Measurements from ENCODE around the gene MLLT3. TPM values are rescaled to one million over a fixed set of nuclear protein-coding genes. Genes with fewer than 3 reads are reported as not detected.

The MLLT3 gene
- total RNA-seq, 1 donor from 2014 or later = 15.8 TPM

DNA sequence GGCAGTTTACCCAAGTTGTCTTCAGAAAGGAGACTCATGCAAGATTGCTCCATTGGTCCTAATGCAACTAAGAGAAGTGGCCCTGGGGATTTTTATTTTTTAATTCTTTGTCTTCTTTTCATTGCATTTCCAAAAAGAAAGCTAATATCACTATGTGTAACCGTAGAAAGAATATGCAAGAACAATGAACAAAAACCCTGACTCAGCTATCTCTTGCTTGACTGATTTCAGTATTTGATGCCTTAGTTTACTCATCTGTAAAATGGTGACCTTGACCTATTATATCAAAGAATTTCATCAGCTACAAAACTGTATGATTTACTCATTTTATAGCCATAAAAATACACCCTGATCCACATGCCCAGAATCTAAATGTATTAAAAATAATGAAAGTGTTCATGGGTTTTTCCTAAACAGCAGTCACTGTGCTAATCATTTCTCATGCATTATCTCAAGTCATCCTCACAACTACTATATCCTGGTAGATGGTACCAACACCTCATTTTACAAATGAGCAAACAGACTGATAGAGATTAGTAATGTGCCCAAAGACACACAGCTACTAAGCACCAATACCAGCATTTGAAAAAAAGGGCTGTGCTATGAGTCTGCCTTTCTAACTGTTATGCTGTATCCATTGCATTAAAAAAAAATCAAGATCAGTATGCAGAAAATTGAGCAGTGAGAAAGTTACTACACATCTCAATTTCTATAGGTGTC, 185.7 kb downstream of the MLLT3 start:
- no peak for FAIRE-seq
- TF ChIP-seq, protein P1, sequence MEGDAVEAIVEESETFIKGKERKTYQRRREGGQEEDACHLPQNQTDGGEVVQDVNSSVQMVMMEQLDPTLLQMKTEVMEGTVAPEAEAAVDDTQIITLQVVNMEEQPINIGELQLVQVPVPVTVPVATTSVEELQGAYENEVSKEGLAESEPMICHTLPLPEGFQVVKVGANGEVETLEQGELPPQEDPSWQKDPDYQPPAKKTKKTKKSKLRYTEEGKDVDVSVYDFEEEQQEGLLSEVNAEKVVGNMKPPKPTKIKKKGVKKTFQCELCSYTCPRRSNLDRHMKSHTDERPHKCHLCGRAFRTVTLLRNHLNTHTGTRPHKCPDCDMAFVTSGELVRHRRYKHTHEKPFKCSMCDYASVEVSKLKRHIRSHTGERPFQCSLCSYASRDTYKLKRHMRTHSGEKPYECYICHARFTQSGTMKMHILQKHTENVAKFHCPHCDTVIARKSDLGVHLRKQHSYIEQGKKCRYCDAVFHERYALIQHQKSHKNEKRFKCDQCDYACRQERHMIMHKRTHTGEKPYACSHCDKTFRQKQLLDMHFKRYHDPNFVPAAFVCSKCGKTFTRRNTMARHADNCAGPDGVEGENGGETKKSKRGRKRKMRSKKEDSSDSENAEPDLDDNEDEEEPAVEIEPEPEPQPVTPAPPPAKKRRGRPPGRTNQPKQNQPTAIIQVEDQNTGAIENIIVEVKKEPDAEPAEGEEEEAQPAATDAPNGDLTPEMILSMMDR (IDR thresholded peaks at IDR 0.05; ENCODE audit: insufficient read depth, low read length, severe bottlenecking) = no peak
- Histone ChIP-seq H3K4me3 (ENCODE audit: low read depth, low read length) (no peak overlapping the region), H3K27me3 (ENCODE audit: control insufficient read depth, insufficient read depth, low read length) (no peaks in the 10 kb centered on the region), H3K36me3 (ENCODE audit: control insufficient read depth, insufficient read depth, low read length) (no peaks in the 10 kb centered on the region)
- DNase-seq (ENCODE audit: low read depth) = no peak

DNA sequence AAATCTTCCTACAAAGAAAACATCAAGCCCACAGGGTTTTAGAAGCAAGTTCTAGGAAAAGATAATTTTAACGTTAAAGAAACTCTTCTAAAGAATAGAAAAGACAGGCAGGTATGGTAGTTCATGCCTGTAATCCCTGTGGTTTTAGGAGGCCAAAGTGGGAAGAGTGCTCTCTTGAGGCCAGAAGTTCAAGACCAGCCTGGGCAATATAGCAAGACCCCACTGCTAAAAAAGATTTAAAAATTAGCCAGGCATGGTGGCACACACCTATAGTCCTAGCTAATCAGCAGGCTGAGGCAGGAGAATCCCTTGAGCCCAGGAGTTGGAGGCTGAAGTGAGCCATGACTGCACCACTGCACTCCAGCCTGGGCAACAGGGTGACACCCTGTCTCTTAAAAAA, 193.3 kb downstream of the MLLT3 start:
- no peaks in the 10 kb centered on the region for H3K27me3 ChIP-seq (ENCODE audit: control insufficient read depth, insufficient read depth, low read length)
- FAIRE-seq = no peak
- no peaks in the 10 kb centered on the region for H3K36me3 ChIP-seq (ENCODE audit: control insufficient read depth, insufficient read depth, low read length)
- DNase-seq (ENCODE audit: low read depth) = no peak
- H3K4me3 ChIP-seq (ENCODE audit: low read depth, low read length) = no peak overlapping the region
- TF ChIP-seq, protein P1 (IDR thresholded peaks at IDR 0.05; ENCODE audit: insufficient read depth, low read length, severe bottlenecking) = no peak

DNA sequence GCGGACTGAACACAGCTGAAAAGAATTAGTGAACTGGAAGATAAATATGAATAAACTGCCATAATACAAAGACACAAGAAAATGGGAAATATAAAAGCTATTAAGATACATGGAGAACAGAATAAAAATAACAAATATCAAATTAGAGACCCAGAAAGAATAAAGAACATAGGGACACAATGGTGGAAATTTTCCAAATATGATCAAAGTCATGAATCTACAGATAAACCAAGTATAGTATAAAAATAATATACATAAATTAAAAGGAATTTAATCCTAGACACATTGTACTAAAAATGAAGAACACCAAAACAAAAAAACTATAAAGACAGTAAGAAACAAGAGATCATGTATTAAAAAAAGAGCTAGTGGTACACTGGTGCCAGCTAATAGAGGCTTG, 194.9 kb downstream of the MLLT3 start:
- no peaks in the 10 kb centered on the region for H3K27me3 ChIP-seq (ENCODE audit: control insufficient read depth, insufficient read depth, low read length)
- TF ChIP-seq, protein P1 (IDR thresholded peaks at IDR 0.05; ENCODE audit: insufficient read depth, low read length, severe bottlenecking) = no peak
- H3K36me3 ChIP-seq (ENCODE audit: control insufficient read depth, insufficient read depth, low read length) = no peaks in the 10 kb centered on the region
- DNase-seq (ENCODE audit: low read depth) = no peak
- FAIRE-seq = no peak
- H3K4me3 ChIP-seq (ENCODE audit: low read depth, low read length) = no peak overlapping the region

DNA sequence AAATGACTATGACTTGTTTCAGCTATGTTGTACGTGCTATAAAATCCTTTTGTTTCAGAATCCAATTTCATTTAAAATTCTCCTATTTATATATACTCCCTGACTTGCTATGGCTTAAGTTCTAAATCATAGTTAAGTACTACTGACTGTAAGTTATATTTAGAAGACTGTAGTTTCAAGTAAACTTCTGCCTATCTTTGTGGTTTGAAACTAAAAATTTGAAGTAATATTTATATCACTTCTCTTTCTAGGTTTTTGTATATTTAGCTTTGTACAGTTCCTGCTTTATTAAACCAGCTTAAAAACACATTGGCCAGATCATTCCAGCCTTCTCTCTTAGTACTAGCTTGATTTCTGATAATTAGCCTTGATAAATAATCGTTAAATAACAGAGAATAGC, 196.3 kb downstream of the MLLT3 start:
- no peaks in the 10 kb centered on the region for H3K27me3 ChIP-seq (ENCODE audit: control insufficient read depth, insufficient read depth, low read length)
- no peak for DNase-seq (ENCODE audit: low read depth)
- no peak overlapping the region for H3K4me3 ChIP-seq (ENCODE audit: low read depth, low read length)
- TF ChIP-seq, protein P1 (IDR thresholded peaks at IDR 0.05; ENCODE audit: insufficient read depth, low read length, severe bottlenecking) = no peak
- FAIRE-seq = no peak
- no peaks in the 10 kb centered on the region for H3K36me3 ChIP-seq (ENCODE audit: control insufficient read depth, insufficient read depth, low read length)

DNA sequence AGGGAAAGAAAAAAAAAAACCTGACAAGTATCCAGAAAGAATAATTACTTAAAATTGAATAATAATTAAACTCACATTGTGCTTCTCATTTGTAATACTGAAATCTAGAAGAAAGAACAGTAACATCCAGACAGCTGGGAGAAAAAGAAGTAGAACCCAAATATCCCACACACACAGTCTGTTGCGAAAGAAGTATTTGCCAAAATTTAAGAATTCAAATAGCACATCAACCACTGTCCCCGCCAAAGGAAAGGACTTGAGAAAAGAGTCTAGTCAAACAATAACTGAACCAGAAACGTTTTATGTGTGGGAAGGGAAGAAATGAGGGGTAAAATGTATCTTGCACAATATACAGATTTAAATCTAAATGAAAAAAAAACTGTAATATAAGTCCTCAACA, 202.8 kb downstream of the MLLT3 start:
- no peak overlapping the region for H3K4me3 ChIP-seq (ENCODE audit: low read depth, low read length)
- FAIRE-seq (no peak), DNase-seq (ENCODE audit: low read depth) (no peak)
- no peaks in the 10 kb centered on the region for H3K36me3 ChIP-seq (ENCODE audit: control insufficient read depth, insufficient read depth, low read length)
- H3K27me3 ChIP-seq (ENCODE audit: control insufficient read depth, insufficient read depth, low read length) = no peaks in the 10 kb centered on the region
- TF ChIP-seq, protein P1 (IDR thresholded peaks at IDR 0.05; ENCODE audit: insufficient read depth, low read length, severe bottlenecking) = no peak

DNA sequence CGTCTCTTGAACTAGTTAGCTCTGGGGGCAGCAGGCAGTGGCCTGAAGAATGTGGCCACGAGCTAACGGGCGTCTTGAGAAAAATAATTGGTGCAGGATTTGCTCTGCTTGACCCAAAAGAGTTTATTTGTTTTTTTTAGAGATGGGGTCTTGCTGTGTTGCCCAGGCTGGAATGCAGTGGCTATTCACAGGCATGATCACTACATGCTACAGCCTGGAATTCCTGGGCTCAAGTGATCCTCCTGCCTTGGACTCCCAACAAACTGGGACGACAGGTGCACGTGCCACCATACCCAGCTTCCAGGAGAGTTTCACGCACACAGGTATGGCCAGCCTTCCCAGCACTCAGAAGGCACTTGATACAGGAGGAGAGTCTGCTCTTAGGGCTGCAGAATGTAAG, 203.8 kb downstream of the MLLT3 start:
- TF ChIP-seq, protein P1 (IDR thresholded peaks at IDR 0.05; ENCODE audit: insufficient read depth, low read length, severe bottlenecking) = no peak

More for the DNA sequence above, 203.8 kb downstream of the MLLT3 start:
- Histone ChIP-seq H3K36me3 (ENCODE audit: control insufficient read depth, insufficient read depth, low read length) (no peaks in the 10 kb centered on the region), H3K4me3 (ENCODE audit: low read depth, low read length) (no peak overlapping the region), H3K27me3 (ENCODE audit: control insufficient read depth, insufficient read depth, low read length) (no peaks in the 10 kb centered on the region)
- DNase-seq (ENCODE audit: low read depth) (no peak), FAIRE-seq (no peak)

Data from bronchial epithelial cell (primary cell).